IMR-90 (cell line): Measurements from ENCODE around the gene CCDC88C. TPM values are rescaled to one million over a fixed set of nuclear protein-coding genes. Genes with fewer than 3 reads are reported as not detected.

Source experiments
- ATAC-seq: fragments of 200-7000 bp; cut with Tn5 transposase; 2 replicates; pipeline ENCODE4 v1.9.1; 2020; ENCODE audit warnings: low read depth, mild to moderate bottlenecking, moderate library complexity
- BruUV-seq: library from RNA; stranded (reverse); fragments of 400-500 nt; replicated peaks from 2 replicates; lab custom pipeline; 2021; lab: Mats Ljungman, UMichigan
- CTCF ChIA-PET: fragments of 300-600 bp; formaldehyde crosslinking; extraction: SDS; loops from one replicate; lab custom pipeline; 2021; ENCODE audit warnings: antibody characterized with exemption; lab: Yijun Ruan, JAX
- POLR2A ChIA-PET: fragments of 300-600 bp; sonication (Branson Sonifier 250); formaldehyde crosslinking; loops from one replicate; lab custom pipeline; 2022; ENCODE audit warnings: antibody characterized with exemption; ENCODE audit not compliant: unreplicated experiment; lab: Charles Lee
- DNase-seq: peaks from one replicate; pipeline ENCODE4 v3.0.0; 2013
- H2AFZ ChIP-seq: replicated peaks from 2 replicates; pipeline ENCODE3; 2013; ENCODE audit warnings: low read length, mild to moderate bottlenecking; ENCODE audit not compliant: poor library complexity
- H2AK5ac ChIP-seq: 2 replicates; pipeline ENCODE4 v1.6.1; 2013; ENCODE audit warnings: low read depth, low read length, inconsistent platforms
- H2AK9ac ChIP-seq: replicated peaks from 2 replicates; pipeline ENCODE3; 2013; ENCODE audit warnings: mild to moderate bottlenecking, low read depth, low read length, moderate library complexity; ENCODE audit not compliant: poor library complexity
- H2BK120ac ChIP-seq: 2 replicates; pipeline ENCODE4 v1.6.1; 2013; ENCODE audit warnings: low read depth, low read length, inconsistent platforms
- H2BK15ac ChIP-seq: 3 replicates; pipeline ENCODE4 v1.6.1; 2013; ENCODE audit warnings: low read depth, low read length, inconsistent platforms
- H2BK20ac ChIP-seq: 2 replicates; pipeline ENCODE4 v1.6.1; 2013; ENCODE audit warnings: low read depth, mild to moderate bottlenecking, inconsistent platforms, low read length, moderate library complexity
- H2BK5ac ChIP-seq: 2 replicates; pipeline ENCODE4 v1.6.1; 2013; ENCODE audit warnings: mild to moderate bottlenecking, low read depth, low read length, inconsistent platforms; ENCODE audit not compliant: poor library complexity, severe bottlenecking
- H3K14ac ChIP-seq: replicated peaks from 2 replicates; pipeline ENCODE4 v1.6.1; 2013; ENCODE audit warnings: low read depth, low read length, inconsistent platforms
- H3K18ac ChIP-seq: 2 replicates; pipeline ENCODE4 v1.6.1; 2013; ENCODE audit warnings: low read depth, low read length, control low read depth
- H3K23ac ChIP-seq: 2 replicates; pipeline ENCODE4 v1.6.1; 2013; ENCODE audit warnings: low read depth, low read length, inconsistent platforms
- H3K27ac ChIP-seq: 2 replicates; pipeline ENCODE4 v1.5.1; 2013; ENCODE audit warnings: mild to moderate bottlenecking, control low read depth, low read length; ENCODE audit not compliant: insufficient read depth
- H3K27me3 ChIP-seq: 2 replicates; pipeline ENCODE4 v1.6.1; 2013; ENCODE audit warnings: low read length; ENCODE audit not compliant: control insufficient read depth, insufficient read depth
- H3K36me3 ChIP-seq: 2 replicates; pipeline ENCODE4 v1.6.1; 2013; ENCODE audit warnings: low read length, mixed read lengths; ENCODE audit not compliant: control insufficient read depth, insufficient read depth
- H3K4ac ChIP-seq: 2 replicates; pipeline ENCODE4 v1.6.1; 2013; ENCODE audit warnings: low read depth, low read length, inconsistent platforms
- H3K4me1 ChIP-seq: 2 replicates; pipeline ENCODE4 v1.6.1; 2013; ENCODE audit warnings: low read length, mixed read lengths; ENCODE audit not compliant: control insufficient read depth, insufficient read depth
- H3K4me2 ChIP-seq: 2 replicates; pipeline ENCODE4 v1.6.1; 2013; ENCODE audit warnings: low read depth, mild to moderate bottlenecking, control low read depth, low read length, moderate library complexity
- H3K4me3 ChIP-seq: 2 replicates; pipeline ENCODE4 v1.5.1; 2013; ENCODE audit warnings: low read depth, mild to moderate bottlenecking, control low read depth, low read length, moderate library complexity; ENCODE audit not compliant: insufficient read depth
- H3K56ac ChIP-seq: 2 replicates; pipeline ENCODE4 v1.6.1; 2013; ENCODE audit warnings: low read length, inconsistent platforms; ENCODE audit not compliant: insufficient read depth; ENCODE audit errors: extremely low read depth
- H3K79me1 ChIP-seq, 2 experiments: 2 replicates each; pipeline ENCODE4 v1.6.1; 2013; ENCODE audit warnings: low read length in 2 of 2, inconsistent platforms in 1 of 2, low read depth in 1 of 2
- H3K9ac ChIP-seq: 2 replicates; pipeline ENCODE4 v1.6.1; 2013; ENCODE audit warnings: low read depth, low read length, control low read depth
- H3K9me1 ChIP-seq: 2 replicates; pipeline ENCODE4 v1.6.1; 2013; ENCODE audit warnings: low read length, inconsistent platforms; ENCODE audit not compliant: insufficient read depth
- H3K9me3 ChIP-seq: 2 replicates; pipeline ENCODE4 v1.6.1; 2013; ENCODE audit warnings: low read length; ENCODE audit not compliant: control insufficient read depth, insufficient read depth
- H4K20me1 ChIP-seq: 2 replicates; pipeline ENCODE4 v1.6.1; 2013; ENCODE audit warnings: low read length, inconsistent platforms; ENCODE audit not compliant: insufficient read depth
- H4K5ac ChIP-seq: 2 replicates; pipeline ENCODE4 v1.6.1; 2013; ENCODE audit warnings: mild to moderate bottlenecking, low read depth, low read length, control low read depth
- H4K8ac ChIP-seq, 2 experiments: 2 replicates each; pipeline ENCODE4 v1.6.1; 2013; ENCODE audit warnings: low read depth in 2 of 2, low read length in 2 of 2, control low read depth in 1 of 2, inconsistent platforms in 1 of 2
- H4K91ac ChIP-seq: 2 replicates; pipeline ENCODE4 v1.6.1; 2013; ENCODE audit warnings: low read depth, low read length, inconsistent platforms; ENCODE audit not compliant: insufficient read depth
- BHLHE40 ChIP-seq: fragments of 150-350 bp; IDR thresholded peaks from 2 replicates; pipeline ENCODE4 v1.6.1; 2016; ENCODE audit warnings: mild to moderate bottlenecking, low read depth, low read length
- CEBPB ChIP-seq: IDR thresholded peaks from 2 replicates; pipeline ENCODE4 v1.6.1; 2012; ENCODE audit warnings: low read depth, low read length, improper control_type of control experiment
- CHD1 ChIP-seq: IDR thresholded peaks from 2 replicates; pipeline ENCODE4 v1.6.1; 2012; ENCODE audit warnings: low read depth, low read length, improper control_type of control experiment
- FOS ChIP-seq: fragments of 150-350 bp; IDR thresholded peaks from 2 replicates; pipeline ENCODE4 v1.6.1; 2016; ENCODE audit warnings: low read depth, low read length
- MAFK ChIP-seq: IDR thresholded peaks from 2 replicates; pipeline ENCODE4 v1.6.1; 2012; ENCODE audit warnings: low read depth, low read length, improper control_type of control experiment
- NFE2L2 ChIP-seq: fragments of 150-350 bp; IDR thresholded peaks from 2 replicates; pipeline ENCODE4 v1.6.1; 2016; ENCODE audit warnings: low read depth, mild to moderate bottlenecking, low read length
- POLR2A ChIP-seq: IDR thresholded peaks from 2 replicates; pipeline ENCODE4 v1.6.1; 2012; ENCODE audit warnings: mild to moderate bottlenecking, low read depth, low read length
- RAD21 ChIP-seq: IDR thresholded peaks from 2 replicates; pipeline ENCODE4 v1.6.1; 2012; ENCODE audit warnings: low read length, improper control_type of control experiment
- RCOR1 ChIP-seq: IDR thresholded peaks from 2 replicates; pipeline ENCODE4 v1.6.1; 2012; ENCODE audit warnings: mild to moderate bottlenecking, low read length, improper control_type of control experiment; ENCODE audit not compliant: insufficient replicate concordance
- RFX5 ChIP-seq: IDR thresholded peaks from 2 replicates; pipeline ENCODE4 v1.8.0; 2012; ENCODE audit warnings: low read depth, mild to moderate bottlenecking, low read length, moderate library complexity
- SMC3 ChIP-seq: fragments of 150-350 bp; IDR thresholded peaks from 2 replicates; pipeline ENCODE4 v1.6.1; 2016; ENCODE audit warnings: low read depth, mild to moderate bottlenecking, antibody characterized with exemption, low read length, moderate library complexity
- WGBS, 2 experiments: methylation state at CpG; one replicate each; pipeline versions ENCODE4 v1.1.5 to v1.1.7; 2013; ENCODE audit warnings: missing lambda C conversion rate in 2 of 2; ENCODE audit not compliant: insufficient read length in 1 of 2; ENCODE audit errors: extremely low coverage in 2 of 2; 5-methylcytosine and 5-hydroxymethylcytosine counted together
- dilution Hi-C: fragments of 300-500 bp; cut with HindIII; formaldehyde crosslinking; loops from one replicate; pipeline ENCODE4 v1.14.3; 2018; ENCODE audit warnings: low sequenced_read_pairs; ENCODE audit not compliant: unreplicated experiment
- in situ Hi-C: fragments of 300-500 bp; cut with MboI; formaldehyde crosslinking; loops from 3 replicates; pipeline ENCODE4 v1.14.3; 2019; ENCODE audit warnings: low sequenced_read_pairs, inconsistent platforms, mixed read lengths
- intact Hi-C: fragments of 100-400 bp; cut with micrococcal nuclease; formaldehyde crosslinking; loops from 2 replicates; pipeline ENCODE4 v1.10.0; 2022
- polyA plus RNA-seq, 3 experiments: library from polyadenylated mRNA; depleted of rRNA; stranded (reverse); fragments of >200 nt; gene quantifications; 2 replicates each; pipeline ENCODE4 v1.2.3, GENCODE V29; 2012; ENCODE audit warnings: low replicate concordance in 1 of 3
- total RNA-seq: library from RNA; depleted of rRNA; stranded (reverse); fragments of >200 nt; gene quantifications from 2 replicates; pipeline ENCODE4 v1.2.3, GENCODE V29; 2012
- TF ChIP-seq, protein P1 (sequence below): fragments of 150-350 bp; IDR thresholded peaks from 2 replicates; pipeline ENCODE4 v1.6.1; 2017; ENCODE audit warnings: mild to moderate bottlenecking, antibody characterized with exemption, low read length, low read depth
- TF ChIP-seq, protein P2 (sequence below): fragments of 150-350 bp; IDR thresholded peaks from 2 replicates; pipeline ENCODE4 v1.6.1; 2016; ENCODE audit warnings: low read depth, mild to moderate bottlenecking, low read length, moderate library complexity, borderline replicate concordance
- TF ChIP-seq, protein P3 (sequence below): conservative IDR thresholded peaks from 2 replicates; pipeline ENCODE4 v1.5.1; 2012; ENCODE audit warnings: mild to moderate bottlenecking, low read depth, low read length, improper control_type of control experiment

CCDC88C gene
- total and polyA plus RNA-seq, 2 of the 4 experiments (the other 2 are of a cell fraction): 0.17 to 0.18 TPM

DNA sequence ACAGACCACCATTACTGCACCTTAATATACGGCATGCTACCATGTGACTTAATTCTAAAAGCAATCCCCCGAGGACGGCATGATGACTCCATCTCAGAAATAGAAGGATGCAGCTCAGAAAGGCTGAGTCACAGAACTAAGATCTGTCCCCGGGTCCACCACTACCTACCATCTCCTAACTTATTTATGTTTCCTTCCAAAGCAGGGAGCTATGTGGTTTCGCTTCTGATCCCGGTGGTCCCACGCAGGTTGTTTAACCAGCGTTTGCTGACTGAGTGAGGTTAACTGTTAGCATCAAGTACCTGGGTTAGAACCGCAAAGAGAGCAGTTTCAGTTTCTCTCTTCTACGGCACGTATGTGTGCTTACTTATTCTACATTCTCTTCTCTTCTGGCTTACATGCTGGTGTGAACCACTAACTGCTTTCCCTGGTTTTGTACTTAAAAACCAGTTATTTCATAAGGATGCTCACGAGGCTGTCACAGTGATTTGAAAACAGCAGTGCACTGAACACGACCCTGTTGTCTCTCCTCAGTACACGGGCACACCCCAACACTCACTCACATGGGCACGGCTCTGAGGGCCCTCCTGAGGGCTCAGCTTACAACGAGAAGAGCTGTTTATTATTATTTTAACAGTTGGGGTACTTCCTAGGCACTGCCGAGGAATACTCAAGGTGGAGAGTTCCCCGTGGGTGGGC lies 66.7 kb downstream of the CCDC88C start:
- Histone ChIP-seq H3K14ac (no peak overlapping the region), H2BK20ac (no peak overlapping the region), H4K8ac (no peak overlapping the region), H2BK120ac (no peak overlapping the region), H4K91ac (no peak overlapping the region), H2AFZ (no peak overlapping the region), H3K4ac (no peak overlapping the region), H2BK15ac (no peak overlapping the region), H3K9ac (no peak overlapping the region), H3K4me3 (no peak overlapping the region), H3K4me2 (no peak overlapping the region), H4K5ac (no peak overlapping the region), H2AK9ac (no peak overlapping the region), H3K23ac (no peak overlapping the region), H2BK5ac (no peak overlapping the region), H4K20me1 (no peaks in the 10 kb centered on the region), H2AK5ac (no peak overlapping the region), H3K27ac (no peak overlapping the region), H3K4me1 (no peaks in the 10 kb centered on the region), H3K9me1 (no peaks in the 10 kb centered on the region), H3K79me1 (no peaks in the 10 kb centered on the region), H3K27me3 (peaks cover 16% of the 10 kb centered on the region), H3K9me3 (no peaks in the 10 kb centered on the region), H3K36me3 (no peaks in the 10 kb centered on the region), H3K56ac (no peak overlapping the region), H3K18ac (no peak overlapping the region)
- dilution Hi-C loops: no loop called here
- ATAC-seq: no peak
- ChIA-PET POLR2A (no interaction called here), CTCF (no interaction called here)
- TF ChIP-seq, protein P1, sequence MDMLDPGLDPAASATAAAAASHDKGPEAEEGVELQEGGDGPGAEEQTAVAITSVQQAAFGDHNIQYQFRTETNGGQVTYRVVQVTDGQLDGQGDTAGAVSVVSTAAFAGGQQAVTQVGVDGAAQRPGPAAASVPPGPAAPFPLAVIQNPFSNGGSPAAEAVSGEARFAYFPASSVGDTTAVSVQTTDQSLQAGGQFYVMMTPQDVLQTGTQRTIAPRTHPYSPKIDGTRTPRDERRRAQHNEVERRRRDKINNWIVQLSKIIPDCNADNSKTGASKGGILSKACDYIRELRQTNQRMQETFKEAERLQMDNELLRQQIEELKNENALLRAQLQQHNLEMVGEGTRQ: no peak
- no peak for TF ChIP-seq RFX5
- TF ChIP-seq SMC3: no peak
- TF ChIP-seq CEBPB: no peak
- TF ChIP-seq POLR2A: no peak
- TF ChIP-seq, protein P2, sequence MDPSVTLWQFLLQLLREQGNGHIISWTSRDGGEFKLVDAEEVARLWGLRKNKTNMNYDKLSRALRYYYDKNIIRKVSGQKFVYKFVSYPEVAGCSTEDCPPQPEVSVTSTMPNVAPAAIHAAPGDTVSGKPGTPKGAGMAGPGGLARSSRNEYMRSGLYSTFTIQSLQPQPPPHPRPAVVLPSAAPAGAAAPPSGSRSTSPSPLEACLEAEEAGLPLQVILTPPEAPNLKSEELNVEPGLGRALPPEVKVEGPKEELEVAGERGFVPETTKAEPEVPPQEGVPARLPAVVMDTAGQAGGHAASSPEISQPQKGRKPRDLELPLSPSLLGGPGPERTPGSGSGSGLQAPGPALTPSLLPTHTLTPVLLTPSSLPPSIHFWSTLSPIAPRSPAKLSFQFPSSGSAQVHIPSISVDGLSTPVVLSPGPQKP: no peak
- TF ChIP-seq RAD21: no peak
- TF ChIP-seq MAFK: no peak
- no peak for TF ChIP-seq FOS
- no peak for TF ChIP-seq NFE2L2
- TF ChIP-seq, protein P3, sequence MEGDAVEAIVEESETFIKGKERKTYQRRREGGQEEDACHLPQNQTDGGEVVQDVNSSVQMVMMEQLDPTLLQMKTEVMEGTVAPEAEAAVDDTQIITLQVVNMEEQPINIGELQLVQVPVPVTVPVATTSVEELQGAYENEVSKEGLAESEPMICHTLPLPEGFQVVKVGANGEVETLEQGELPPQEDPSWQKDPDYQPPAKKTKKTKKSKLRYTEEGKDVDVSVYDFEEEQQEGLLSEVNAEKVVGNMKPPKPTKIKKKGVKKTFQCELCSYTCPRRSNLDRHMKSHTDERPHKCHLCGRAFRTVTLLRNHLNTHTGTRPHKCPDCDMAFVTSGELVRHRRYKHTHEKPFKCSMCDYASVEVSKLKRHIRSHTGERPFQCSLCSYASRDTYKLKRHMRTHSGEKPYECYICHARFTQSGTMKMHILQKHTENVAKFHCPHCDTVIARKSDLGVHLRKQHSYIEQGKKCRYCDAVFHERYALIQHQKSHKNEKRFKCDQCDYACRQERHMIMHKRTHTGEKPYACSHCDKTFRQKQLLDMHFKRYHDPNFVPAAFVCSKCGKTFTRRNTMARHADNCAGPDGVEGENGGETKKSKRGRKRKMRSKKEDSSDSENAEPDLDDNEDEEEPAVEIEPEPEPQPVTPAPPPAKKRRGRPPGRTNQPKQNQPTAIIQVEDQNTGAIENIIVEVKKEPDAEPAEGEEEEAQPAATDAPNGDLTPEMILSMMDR: no peak
- no peak for TF ChIP-seq BHLHE40
- TF ChIP-seq CHD1: no peak
- no peak for TF ChIP-seq RCOR1
- no TSS peak for BruUV-seq
- no peak for DNase-seq
- 82% methylated on average over 4 of the region's 18 CpGs; no CpG with 5 or more reads in 1 of the 2 experiments for WGBS, 2 experiments
- in situ Hi-C loops: no loop called here
- intact Hi-C loops: no loop called here
